HepG2 (cell line): Measurements from ENCODE around the gene UBE2M. TPM values are rescaled to one million over a fixed set of nuclear protein-coding genes. Genes with fewer than 3 reads are reported as not detected.
A peak's percentile ranks its signal among the peaks of the same experiment; 100 is the strongest.

ENCODE experiments used
- CCAR2 ChIP-seq: fragments of 200-400 bp; formaldehyde crosslinking; optimal IDR thresholded peaks from 2 replicates; pipeline ENCODE3; 2018; ENCODE audit warnings: low read depth, mild to moderate bottlenecking, low read length, moderate library complexity
- DNMT1 ChIP-seq: sonication (generic); formaldehyde crosslinking; IDR thresholded peaks from 2 replicates; pipeline ENCODE4 v1.5.1; 2020; ENCODE audit warnings: mild to moderate bottlenecking, missing genetic modification reagents
- ETV5 ChIP-seq: IDR thresholded peaks from 2 replicates; pipeline ENCODE4 v1.6.1; 2018; ENCODE audit warnings: missing biosample characterization, missing genetic modification reagents, inconsistent platforms, borderline replicate concordance
- GZF1 ChIP-seq: sonication (generic); formaldehyde crosslinking; IDR thresholded peaks from 2 replicates; pipeline ENCODE4 v1.5.1; 2020; ENCODE audit warnings: mild to moderate bottlenecking, missing genetic modification reagents
- HCFC1 ChIP-seq: fragments of 150-350 bp; IDR thresholded peaks from 2 replicates; pipeline ENCODE4 v1.6.1; 2014; ENCODE audit warnings: low read depth, low read length
- HNRNPLL ChIP-seq: fragments of 200-400 bp; formaldehyde crosslinking; IDR thresholded peaks from 2 replicates; pipeline ENCODE4 v1.6.1; 2017; ENCODE audit warnings: mild to moderate bottlenecking, low read depth, low read length; ENCODE audit not compliant: poor library complexity, severe bottlenecking
- IKZF4 ChIP-seq: sonication (generic); formaldehyde crosslinking; IDR thresholded peaks from 2 replicates; pipeline ENCODE4 v1.5.1; 2020; ENCODE audit warnings: borderline replicate concordance, mild to moderate bottlenecking, low read depth, missing genetic modification reagents; ENCODE audit errors: not compliant biosample characterization
- PAX8 ChIP-seq: sonication (generic); formaldehyde crosslinking; IDR thresholded peaks from 2 replicates; pipeline ENCODE4 v1.8.0; 2022; ENCODE audit warnings: mild to moderate bottlenecking, missing genetic modification reagents, borderline replicate concordance
- POLR2A ChIP-seq, 2 experiments: IDR thresholded peaks; 2 replicates each; pipeline ENCODE4 v1.6.1; 2011; ENCODE audit warnings: low read depth in 2 of 2, low read length in 2 of 2, mild to moderate bottlenecking in 1 of 2, moderate library complexity in 1 of 2; ENCODE audit not compliant: insufficient read depth in 1 of 2
- RXRA ChIP-seq: sonication (generic); formaldehyde crosslinking; IDR thresholded peaks from 2 replicates; pipeline ENCODE4 v1.5.1; 2020; ENCODE audit warnings: missing genetic modification reagents
- SAP130 ChIP-seq: IDR thresholded peaks from 2 replicates; pipeline ENCODE4 v1.6.1; 2016; ENCODE audit warnings: low read depth
- WIZ ChIP-seq: sonication (generic); formaldehyde crosslinking; IDR thresholded peaks from 2 replicates; pipeline ENCODE4 v1.5.1; 2020; ENCODE audit warnings: mild to moderate bottlenecking, missing genetic modification reagents
- ZBTB1 ChIP-seq: sonication (generic); formaldehyde crosslinking; IDR thresholded peaks from 2 replicates; pipeline ENCODE4 v1.4.0; 2020; ENCODE audit warnings: missing genetic modification reagents, borderline replicate concordance
- ZNF121 ChIP-seq: sonication (generic); formaldehyde crosslinking; IDR thresholded peaks from 2 replicates; pipeline ENCODE4 v1.5.0; 2020; ENCODE audit warnings: mild to moderate bottlenecking, missing genetic modification reagents
- ZNF30 ChIP-seq: sonication (generic); formaldehyde crosslinking; IDR thresholded peaks from 2 replicates; pipeline ENCODE4 v1.5.0; 2020; ENCODE audit warnings: mild to moderate bottlenecking, missing genetic modification reagents
- ZNF510 ChIP-seq: sonication (generic); formaldehyde crosslinking; IDR thresholded peaks from 2 replicates; pipeline ENCODE4 v1.4.0; 2020; ENCODE audit warnings: low read depth, mild to moderate bottlenecking, missing genetic modification reagents
- ZNF543 ChIP-seq: sonication (generic); formaldehyde crosslinking; IDR thresholded peaks from 2 replicates; pipeline ENCODE4 v1.4.0; 2020; ENCODE audit warnings: mild to moderate bottlenecking, missing genetic modification reagents
- ZNF749 ChIP-seq: sonication (generic); formaldehyde crosslinking; IDR thresholded peaks from 2 replicates; pipeline ENCODE4 v1.8.0; 2022; ENCODE audit warnings: mild to moderate bottlenecking, missing genetic modification reagents, moderate library complexity, borderline replicate concordance
- ZSCAN9 ChIP-seq: IDR thresholded peaks from 2 replicates; pipeline ENCODE4 v1.6.1; 2016; ENCODE audit warnings: borderline replicate concordance
- polyA plus RNA-seq, 8 experiments: library from polyadenylated mRNA; depleted of rRNA in 3 of 8; stranded (reverse) in 7 of 8; unstranded in 1 of 8; fragments of >200 nt; fragmentation: Illumina TruSeq in 4 of 8; extraction: Trizol in 4 of 8; gene quantifications; 2 replicates each; pipeline versions ENCODE4 v1.2.1 to v1.2.3, GENCODE V29; 2011 to 2016; ENCODE audit warnings: low read depth in 4 of 8, missing spikeins in 1 of 8, mixed read lengths in 1 of 8; ENCODE audit not compliant: insufficient read depth in 1 of 8
- total RNA-seq, 5 experiments: library from RNA; depleted of rRNA; stranded (reverse); fragments of >200 nt; fragmentation: Illumina TruSeq; extraction: Trizol; gene quantifications; 2 replicates each; pipeline ENCODE4 v1.2.3, GENCODE V29; 2016; ENCODE audit warnings: low read depth in 1 of 5
- TF ChIP-seq, protein P1 (sequence below): sonication (generic); formaldehyde crosslinking; IDR thresholded peaks from 2 replicates; pipeline ENCODE4 v1.4.0; 2020; ENCODE audit warnings: missing genetic modification reagents; ENCODE audit errors: not compliant biosample characterization
- TF ChIP-seq, protein P2 (sequence below): IDR thresholded peaks from 2 replicates; pipeline ENCODE4 v1.6.1; 2012; ENCODE audit warnings: inconsistent platforms
- TF ChIP-seq, protein P3 (sequence below): sonication (generic); formaldehyde crosslinking; IDR thresholded peaks from 2 replicates; pipeline ENCODE4 v1.8.0; 2022; ENCODE audit warnings: missing genetic modification reagents, low read depth, mild to moderate bottlenecking, borderline replicate concordance
- TF ChIP-seq, protein P4 (sequence below): sonication (generic); formaldehyde crosslinking; IDR thresholded peaks from 2 replicates; pipeline ENCODE4 v1.5.1; 2020; ENCODE audit warnings: missing genetic modification reagents, mild to moderate bottlenecking, borderline replicate concordance
- TF ChIP-seq, protein P5 (sequence below): sonication (generic); formaldehyde crosslinking; IDR thresholded peaks from 2 replicates; pipeline ENCODE4 v1.9.0; 2022; ENCODE audit warnings: missing genetic modification reagents, mild to moderate bottlenecking, borderline replicate concordance
- TF ChIP-seq, protein P6 (sequence below): IDR thresholded peaks from 2 replicates; pipeline ENCODE4 v1.6.1; 2016; ENCODE audit warnings: missing genetic modification reagents, missing compliant biosample characterization

Gene UBE2M
- total and polyA plus RNA-seq, 2 of the 13 experiments (the other 11 are each of a cell fraction or from before 2014, with no cell fraction given), result 36.2 to 50.3 TPM

DNA sequence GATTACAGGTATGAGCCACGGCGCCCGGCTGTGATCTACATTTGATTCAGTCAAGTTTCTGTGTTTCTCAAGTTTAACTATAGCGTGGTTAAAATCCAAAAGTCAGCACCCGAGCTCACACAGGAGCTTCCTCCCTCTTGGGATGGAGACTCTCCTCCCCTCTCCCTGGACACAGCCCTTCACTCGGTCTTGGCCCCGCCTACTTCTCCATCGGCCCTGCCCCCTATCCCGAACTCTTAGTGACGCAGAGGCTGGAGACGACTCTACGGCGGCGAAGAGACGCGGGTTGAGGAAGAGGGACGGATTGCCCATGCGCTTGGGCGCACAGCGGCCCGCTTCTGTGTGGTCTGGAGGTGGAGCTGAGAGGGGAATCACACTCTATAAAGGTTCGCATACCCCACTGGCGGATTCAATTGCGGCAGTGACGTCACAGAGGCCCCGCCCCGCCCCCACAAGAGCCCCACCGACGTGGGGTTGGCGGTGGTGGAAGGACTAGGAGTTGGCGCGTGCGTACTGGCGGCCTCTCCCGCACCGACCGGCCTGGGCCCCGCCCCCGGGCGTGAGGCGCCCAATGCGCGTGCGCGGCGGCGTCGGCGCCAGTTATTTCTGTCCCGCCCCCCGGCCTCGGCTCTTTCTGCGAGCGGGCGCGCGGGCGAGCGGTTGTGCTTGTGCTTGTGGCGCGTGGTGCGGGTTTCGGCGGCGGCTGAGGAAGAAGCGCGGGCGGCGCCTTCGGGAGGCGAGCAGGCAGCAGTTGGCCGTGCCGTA is 14.4 kb downstream of the UBE2M start, which contains the start of gene TRIM28 (continued):
- TF ChIP-seq RXRA (CRISPR knock-in tag) (peak; percentile 36), ZNF30 (no peak), ZSCAN9 (CRISPR knock-in tag) (peak; percentile 20; the same call in 1 of the 2 replicates), PAX8 (no peak), HNRNPLL (peak; percentile 89), ZNF543 (peak; percentile 66; the same call in 1 of the 2 replicates), CCAR2 (no peak), ZNF749 (CRISPR knock-in tag) (peak; percentile 46; the same call in 1 of the 2 replicates), WIZ (CRISPR knock-in tag) (no peak), ZNF121 (CRISPR knock-in tag) (no peak), ZBTB1 (CRISPR knock-in tag) (no peak), SAP130 (CRISPR knock-in tag) (peak; percentile 71), IKZF4 (no peak), DNMT1 (CRISPR knock-in tag) (no peak), ETV5 (CRISPR knock-in tag) (peak; percentile 7; the same call in 1 of the 2 replicates), POLR2A (IDR thresholded peaks at IDR 0.05; ENCODE audit: insufficient read depth in 1 of 2, low read depth in 2 of 2, low read length in 2 of 2) (peak; percentile 85 to 97), HCFC1 (no peak), GZF1 (CRISPR knock-in tag) (no peak), ZNF510 (CRISPR knock-in tag) (0 out of 2 replicates have a peak, but pooled peaks have one; percentile 50)
- TF ChIP-seq, protein P1, sequence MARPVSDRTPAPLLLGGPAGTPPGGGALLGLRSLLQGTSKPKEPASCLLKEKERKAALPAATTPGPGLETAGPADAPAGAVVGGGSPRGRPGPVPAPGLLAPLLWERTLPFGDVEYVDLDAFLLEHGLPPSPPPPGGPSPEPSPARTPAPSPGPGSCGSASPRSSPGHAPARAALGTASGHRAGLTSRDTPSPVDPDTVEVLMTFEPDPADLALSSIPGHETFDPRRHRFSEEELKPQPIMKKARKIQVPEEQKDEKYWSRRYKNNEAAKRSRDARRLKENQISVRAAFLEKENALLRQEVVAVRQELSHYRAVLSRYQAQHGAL (CRISPR knock-in tag), result no peak
- TF ChIP-seq, protein P2, sequence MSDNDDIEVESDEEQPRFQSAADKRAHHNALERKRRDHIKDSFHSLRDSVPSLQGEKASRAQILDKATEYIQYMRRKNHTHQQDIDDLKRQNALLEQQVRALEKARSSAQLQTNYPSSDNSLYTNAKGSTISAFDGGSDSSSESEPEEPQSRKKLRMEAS, result peak; percentile 78
- TF ChIP-seq, protein P3, sequence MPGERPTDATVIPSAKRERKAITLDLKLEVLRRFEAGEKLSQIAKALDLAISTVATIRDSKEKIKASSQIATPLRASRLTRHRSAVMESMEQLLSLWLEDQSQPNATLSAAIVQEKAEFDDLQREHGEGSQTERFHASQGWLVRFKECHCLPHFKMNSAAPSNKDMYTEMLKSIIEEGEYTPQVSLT, result no peak
- TF ChIP-seq, protein P4, sequence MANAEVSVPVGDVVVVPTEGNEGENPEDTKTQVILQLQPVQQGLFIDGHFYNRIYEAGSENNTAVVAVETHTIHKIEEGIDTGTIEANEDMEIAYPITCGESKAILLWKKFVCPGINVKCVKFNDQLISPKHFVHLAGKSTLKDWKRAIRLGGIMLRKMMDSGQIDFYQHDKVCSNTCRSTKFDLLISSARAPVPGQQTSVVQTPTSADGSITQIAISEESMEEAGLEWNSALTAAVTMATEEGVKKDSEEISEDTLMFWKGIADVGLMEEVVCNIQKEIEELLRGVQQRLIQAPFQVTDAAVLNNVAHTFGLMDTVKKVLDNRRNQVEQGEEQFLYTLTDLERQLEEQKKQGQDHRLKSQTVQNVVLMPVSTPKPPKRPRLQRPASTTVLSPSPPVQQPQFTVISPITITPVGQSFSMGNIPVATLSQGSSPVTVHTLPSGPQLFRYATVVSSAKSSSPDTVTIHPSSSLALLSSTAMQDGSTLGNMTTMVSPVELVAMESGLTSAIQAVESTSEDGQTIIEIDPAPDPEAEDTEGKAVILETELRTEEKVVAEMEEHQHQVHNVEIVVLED (CRISPR knock-in tag), result peak; percentile 71; the same call in 1 of the 2 replicates
- TF ChIP-seq, protein P5, sequence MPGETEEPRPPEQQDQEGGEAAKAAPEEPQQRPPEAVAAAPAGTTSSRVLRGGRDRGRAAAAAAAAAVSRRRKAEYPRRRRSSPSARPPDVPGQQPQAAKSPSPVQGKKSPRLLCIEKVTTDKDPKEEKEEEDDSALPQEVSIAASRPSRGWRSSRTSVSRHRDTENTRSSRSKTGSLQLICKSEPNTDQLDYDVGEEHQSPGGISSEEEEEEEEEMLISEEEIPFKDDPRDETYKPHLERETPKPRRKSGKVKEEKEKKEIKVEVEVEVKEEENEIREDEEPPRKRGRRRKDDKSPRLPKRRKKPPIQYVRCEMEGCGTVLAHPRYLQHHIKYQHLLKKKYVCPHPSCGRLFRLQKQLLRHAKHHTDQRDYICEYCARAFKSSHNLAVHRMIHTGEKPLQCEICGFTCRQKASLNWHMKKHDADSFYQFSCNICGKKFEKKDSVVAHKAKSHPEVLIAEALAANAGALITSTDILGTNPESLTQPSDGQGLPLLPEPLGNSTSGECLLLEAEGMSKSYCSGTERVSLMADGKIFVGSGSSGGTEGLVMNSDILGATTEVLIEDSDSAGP (CRISPR knock-in tag), result peak; percentile 52
- TF ChIP-seq, protein P6, sequence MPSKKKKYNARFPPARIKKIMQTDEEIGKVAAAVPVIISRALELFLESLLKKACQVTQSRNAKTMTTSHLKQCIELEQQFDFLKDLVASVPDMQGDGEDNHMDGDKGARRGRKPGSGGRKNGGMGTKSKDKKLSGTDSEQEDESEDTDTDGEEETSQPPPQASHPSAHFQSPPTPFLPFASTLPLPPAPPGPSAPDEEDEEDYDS (CRISPR knock-in tag), result peak; percentile 89
